SIG-M5 treated with dmso at 0.1 percent for 504 hours (cell line): ENCODE data around the gene NCAM2.

Source experiments
- DNase-seq: peaks from one replicate; lab custom pipeline; 2025; ENCODE audit not compliant: unreplicated experiment; lab: John Stamatoyannopoulos, UW

Gene NCAM2

DNA sequence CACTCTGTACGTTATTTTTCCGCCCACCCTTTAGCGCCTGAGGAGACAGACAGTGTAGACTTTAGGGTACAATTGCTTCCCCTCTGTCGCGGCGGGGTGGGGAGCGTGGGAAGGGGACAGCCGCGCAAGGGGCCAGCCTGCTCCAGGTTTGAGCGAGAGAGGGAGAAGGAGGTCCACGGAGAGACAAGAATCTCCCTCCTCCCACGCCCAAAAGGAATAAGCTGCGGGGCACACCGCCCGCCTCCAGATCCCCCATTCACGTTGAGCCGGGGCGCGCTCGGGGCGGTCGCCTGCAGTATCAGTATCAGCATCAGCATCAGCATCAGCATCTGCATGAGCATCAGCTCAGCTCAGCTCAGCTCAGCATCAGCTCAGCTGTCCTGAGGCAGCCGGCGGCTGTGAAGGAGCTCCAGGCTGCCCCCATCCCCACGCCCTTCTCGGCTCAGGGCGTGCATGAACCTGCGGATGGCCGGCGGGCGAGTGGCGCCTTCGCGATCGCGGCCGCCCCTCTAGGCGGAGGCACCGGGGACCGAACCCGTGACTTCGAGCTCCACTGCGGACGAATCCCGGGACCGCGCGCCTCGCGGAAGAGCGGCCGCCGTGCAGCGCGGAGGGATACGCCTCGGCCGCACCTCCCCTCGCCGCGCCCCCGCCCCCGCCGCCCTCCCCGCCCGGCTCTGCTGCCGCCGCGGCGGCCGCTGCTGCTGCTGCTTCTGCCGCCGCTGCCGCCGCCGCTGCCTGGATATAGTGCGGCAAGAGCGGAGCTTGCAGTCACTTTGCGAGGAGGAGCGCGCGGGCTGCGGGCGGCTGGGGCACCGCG lies at the start of gene NCAM2:
Gene NCAM2 (plus strand): TSS at position 774 of the 820 bp plus-strand sequence.
- DNase-seq, result peak; percentile 50

GRCh38 chr21:20949884-20950283 lies 48.3 kb upstream of the NCAM2 start:
- DNase-seq, result no peak

- no peak for DNase-seq
Measured at GRCh38 chr21:20965816-20966215, 32.4 kb upstream of the NCAM2 start.

- DNase-seq, result peak; percentile 51
Measured at GRCh38 chr21:20968391-20968790, 29.8 kb upstream of the NCAM2 start.

- DNase-seq, result no peak
Measured at GRCh38 chr21:20970691-20971090, 27.5 kb upstream of the NCAM2 start.

- peak; percentile 84 for DNase-seq
Measured at GRCh38 chr21:20971296-20971921, 26.8 kb upstream of the NCAM2 start.

DNA sequence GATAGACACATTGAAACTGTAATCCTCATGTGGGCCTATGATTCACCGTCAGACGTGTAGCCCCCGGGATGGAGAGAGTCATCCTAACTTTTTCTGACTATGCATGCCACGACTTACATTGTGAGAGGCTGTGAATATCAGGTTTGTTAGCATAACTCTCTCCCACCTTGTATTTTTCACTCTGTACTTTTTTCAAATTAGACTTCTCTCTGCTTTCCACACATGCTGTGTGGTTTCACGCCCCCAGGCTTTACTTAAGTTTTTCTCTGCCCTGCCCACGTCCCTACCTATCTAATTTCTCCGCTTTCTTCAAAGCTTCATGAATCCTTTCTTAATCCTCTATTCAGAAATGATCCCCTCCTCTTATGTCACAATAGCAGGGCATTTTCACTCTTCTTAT lies 3.4 kb upstream of the NCAM2 start:
- DNase-seq, result no peak

GRCh38 chr21:20996421-20997310 lies 1.5 kb upstream of the NCAM2 start:
- DNase-seq, result no peak

DNA sequence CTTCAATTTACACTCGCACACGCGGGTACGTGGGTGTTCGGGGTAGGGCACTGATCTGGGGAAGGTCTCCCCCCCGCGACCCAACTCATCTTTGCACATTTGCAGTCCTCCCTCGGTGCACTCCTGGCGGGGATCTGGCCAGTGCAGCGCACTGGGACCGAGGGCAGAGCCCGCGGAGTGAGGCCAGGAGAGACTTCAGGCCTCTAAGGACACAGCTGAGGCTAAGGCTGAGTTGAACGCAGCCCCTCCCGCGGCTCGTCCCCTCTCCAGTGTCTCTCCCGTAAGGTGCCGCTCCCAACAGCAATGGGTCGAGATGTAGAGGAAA lies 936 bp upstream of the NCAM2 start:
- no peak for DNase-seq

- DNase-seq, result no peak
Measured at GRCh38 chr21:20998456-20998789, 214 bp downstream of the NCAM2 start.

DNA sequence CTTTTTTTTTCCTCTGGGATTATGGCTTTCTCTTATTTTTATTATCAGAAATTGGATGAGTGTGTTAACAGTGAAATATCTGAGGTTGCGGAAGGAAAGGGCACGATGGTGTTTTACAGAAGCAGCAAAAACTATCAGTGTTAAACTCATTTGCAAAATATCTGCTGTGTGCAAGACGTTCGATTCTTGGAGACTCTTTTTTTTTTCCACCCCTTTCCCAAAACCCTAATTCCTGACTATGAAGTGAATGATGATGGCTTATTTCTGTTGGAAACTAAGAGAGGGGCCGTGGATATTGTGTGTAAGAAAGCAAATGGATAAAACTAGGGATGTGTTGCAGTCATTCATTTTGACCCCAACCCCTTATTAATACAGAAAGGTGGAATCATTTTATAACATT lies 677 bp downstream of the NCAM2 start:
- no peak for DNase-seq

DNA sequence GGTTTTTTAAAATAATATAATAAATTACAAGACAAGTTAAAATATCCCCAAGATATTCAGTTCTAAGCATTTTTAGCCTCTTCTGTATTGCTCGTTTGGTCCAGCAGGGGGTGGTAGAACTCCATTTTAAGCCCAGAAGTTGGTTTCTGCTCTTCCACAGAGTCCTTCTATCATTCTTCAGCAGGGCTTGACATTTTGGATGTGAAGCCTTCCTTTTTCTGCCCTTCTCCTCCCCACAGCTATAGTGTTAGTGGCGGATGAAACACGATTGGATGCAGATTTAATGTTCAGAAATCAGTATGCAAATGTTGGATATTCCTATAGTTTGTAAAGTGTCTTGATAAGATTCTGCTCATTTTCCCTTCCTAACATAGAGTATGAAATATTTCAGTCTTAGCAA lies 1.4 kb downstream of the NCAM2 start:
- DNase-seq, result peak; percentile 66

DNA sequence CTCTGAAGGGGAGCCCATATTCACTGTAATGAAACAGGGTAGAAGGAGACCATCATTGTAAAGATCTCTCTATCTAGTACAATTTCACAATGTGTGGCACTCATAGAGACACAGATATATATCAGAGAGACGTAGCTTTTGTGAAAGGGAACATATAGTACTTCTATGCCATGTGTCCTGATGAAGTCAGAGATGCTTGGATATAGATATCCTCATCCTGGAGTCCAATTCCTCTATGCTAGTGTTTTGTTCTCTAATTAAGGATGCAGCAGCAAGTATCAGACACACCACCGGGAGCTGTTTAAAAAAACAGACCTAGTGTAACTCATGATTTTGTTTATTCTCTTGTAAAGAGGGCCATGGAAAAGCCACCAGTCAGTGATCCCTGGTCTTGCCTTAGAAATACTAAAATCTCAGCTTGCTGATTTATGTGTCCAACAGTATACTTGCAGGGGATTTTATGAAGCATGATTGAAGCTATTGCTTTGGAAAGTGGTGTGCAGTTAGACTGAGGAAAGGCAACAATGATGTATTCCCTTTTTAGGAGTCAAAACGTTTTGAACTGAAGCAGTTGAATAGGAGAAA lies 2.5 kb downstream of the NCAM2 start:
- DNase-seq, result no peak

DNA sequence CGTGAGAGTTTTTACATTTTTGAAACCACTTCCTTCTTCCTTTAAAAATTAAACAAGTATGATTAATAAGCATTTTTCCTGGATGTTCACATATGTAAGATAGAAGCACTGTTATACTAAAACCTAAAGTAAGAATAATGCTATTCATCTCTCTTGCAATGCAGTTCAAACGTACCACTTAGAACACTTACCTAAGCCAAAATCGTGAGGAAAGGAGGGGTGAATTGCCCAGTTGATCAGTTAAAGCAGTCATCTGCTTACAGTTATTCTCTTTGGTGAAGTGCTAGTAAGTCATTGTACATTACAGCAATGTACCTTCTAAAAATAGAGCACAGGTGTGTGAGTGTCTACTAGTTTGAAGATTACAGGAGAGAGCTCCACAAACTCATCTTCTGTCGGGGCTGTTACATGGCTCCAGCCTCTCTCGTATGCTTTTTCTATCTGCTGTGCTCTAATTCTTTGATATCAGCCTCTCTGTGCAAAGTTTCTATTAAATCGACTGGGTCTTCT lies 3.4 kb downstream of the NCAM2 start:
- no peak for DNase-seq

GRCh38 chr21:21002153-21002552 lies 3.9 kb downstream of the NCAM2 start:
- DNase-seq, result no peak

DNA sequence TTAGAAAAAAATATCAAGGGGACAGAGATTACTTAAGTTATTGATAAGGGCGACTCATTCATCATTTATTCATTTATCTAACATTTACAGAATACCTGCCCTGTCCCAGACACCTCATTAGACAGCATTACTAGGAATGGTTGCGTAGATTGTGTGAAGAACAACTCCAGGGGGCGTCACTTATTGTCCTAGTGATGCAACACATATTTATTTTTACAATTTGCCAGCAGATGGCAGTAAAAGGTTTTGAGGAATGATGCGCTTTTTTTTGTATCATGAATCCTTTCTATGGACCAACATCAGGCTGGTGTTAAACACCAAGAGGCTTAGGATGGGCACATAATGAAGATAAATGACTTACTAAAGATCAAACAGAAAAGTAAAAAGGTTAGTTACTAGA lies 5.5 kb downstream of the NCAM2 start:
- DNase-seq, result peak; percentile 36

DNA sequence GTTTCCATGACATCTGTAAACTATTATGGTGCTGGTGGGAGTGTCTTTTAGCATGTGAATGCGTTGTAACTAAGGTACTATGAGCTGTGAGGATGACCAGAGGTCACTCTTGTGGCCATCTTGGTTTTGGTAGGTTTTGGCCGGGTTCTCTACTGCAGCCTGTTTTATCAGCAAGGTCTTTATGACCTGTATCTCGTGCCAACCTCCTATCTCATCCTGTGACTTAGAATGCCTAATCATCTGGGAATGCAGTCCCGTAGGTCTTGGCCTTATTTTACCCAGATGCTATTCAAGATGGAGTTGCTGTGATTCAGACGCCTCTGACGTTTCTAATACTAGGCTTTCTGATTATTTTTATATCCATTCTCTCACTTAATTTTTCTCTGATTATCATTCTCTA lies 9.4 kb downstream of the NCAM2 start:
- DNase-seq, result no peak

- no peak for DNase-seq
Measured at GRCh38 chr21:21010228-21010627, 12.0 kb downstream of the NCAM2 start.

DNA sequence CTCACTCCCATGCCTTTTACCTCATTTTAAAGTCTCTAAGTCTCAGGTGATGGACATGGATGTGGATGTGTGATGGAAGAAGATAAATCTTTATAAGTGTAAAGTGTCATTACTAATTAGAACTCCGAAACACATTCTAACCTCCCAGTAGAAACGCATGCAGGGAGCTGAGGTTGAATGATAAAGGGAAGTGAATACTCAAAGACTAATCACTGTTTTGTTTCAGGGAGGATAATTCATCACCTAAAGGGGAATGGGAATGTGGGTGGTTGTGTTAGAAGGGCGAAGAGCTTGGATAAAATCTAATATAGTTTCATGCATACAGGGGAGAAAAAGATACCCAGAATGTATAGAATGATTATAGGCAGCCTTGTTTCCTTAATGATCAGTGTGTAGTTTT lies 12.5 kb downstream of the NCAM2 start:
- DNase-seq, result no peak

DNA sequence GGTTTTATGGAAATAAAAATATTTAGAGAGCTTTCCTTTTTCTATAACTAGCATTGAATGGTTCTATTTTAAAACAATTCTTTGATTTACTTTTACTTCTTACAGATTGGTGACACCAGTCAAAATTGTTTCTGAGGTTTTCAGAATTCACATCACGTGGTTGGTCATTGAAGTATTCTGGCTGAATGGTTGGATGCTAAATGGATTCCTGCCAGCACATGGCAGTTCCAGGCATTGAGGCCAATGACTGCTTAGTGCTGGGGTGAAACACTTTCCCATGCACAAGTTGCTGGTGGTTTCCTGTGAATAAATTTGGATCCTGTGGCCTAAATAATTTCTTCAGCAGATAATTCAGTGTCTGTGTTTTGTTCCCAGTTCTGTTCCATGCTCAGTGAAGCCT lies 20.6 kb downstream of the NCAM2 start:
- DNase-seq, result no peak

DNA sequence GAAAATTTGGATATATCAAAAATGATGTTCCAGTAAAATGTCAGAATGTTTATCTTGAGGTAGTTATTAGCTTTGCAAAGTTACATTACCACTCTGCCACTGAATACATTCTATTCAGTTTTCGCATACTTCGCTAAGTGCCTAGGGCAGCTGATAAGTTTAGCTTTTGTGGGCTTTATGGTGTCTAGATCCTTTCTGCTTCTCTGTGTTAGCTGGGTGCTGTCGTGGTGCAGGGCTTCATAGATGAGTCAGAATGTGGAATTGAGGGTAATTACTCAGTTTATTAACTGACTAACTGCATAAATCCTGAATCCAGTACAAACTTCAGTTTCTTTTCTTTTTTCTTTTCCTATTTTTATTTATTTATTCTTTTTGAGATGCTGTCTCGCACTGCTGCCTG lies 21.5 kb downstream of the NCAM2 start:
- no peak for DNase-seq
